Esophagus (tissue), 2 donors: Measurements from ENCODE around the gene STARD10. TPM values are rescaled to one million over a fixed set of nuclear protein-coding genes. Genes with fewer than 3 reads are reported as not detected.

ENCODE experiments used
- H3K27ac ChIP-seq, 2 donors: one replicate each; pipeline ENCODE4 v1.5.1; 2013; ENCODE audit warnings: low read depth in 2 of 2, mild to moderate bottlenecking in 2 of 2, inconsistent platforms in 1 of 2, low read length in 1 of 2, moderate library complexity in 1 of 2
- H3K27me3 ChIP-seq, 2 donors: one replicate each; pipeline ENCODE4 v1.6.1; 2013; ENCODE audit warnings: low read length in 2 of 2, control low read depth in 1 of 2, mild to moderate bottlenecking in 1 of 2; ENCODE audit not compliant: insufficient read depth in 2 of 2, control insufficient read depth in 1 of 2
- H3K36me3 ChIP-seq, 2 donors: one replicate each; pipeline ENCODE4 v1.6.1; 2013; ENCODE audit warnings: low read length in 1 of 2; ENCODE audit not compliant: control insufficient read depth in 2 of 2, insufficient read depth in 2 of 2
- H3K4me1 ChIP-seq, 2 donors: one replicate each; pipeline ENCODE4 v1.6.1; 2013; ENCODE audit warnings: low read length in 1 of 2; ENCODE audit not compliant: control insufficient read depth in 2 of 2, insufficient read depth in 2 of 2
- H3K4me3 ChIP-seq, 2 donors: one replicate each; pipeline ENCODE4 v1.5.1; 2013; ENCODE audit warnings: low read length in 2 of 2, mild to moderate bottlenecking in 2 of 2, low read depth in 1 of 2, moderate library complexity in 1 of 2
- H3K9me3 ChIP-seq, 2 donors: one replicate each; pipeline ENCODE4 v1.6.1; 2013; ENCODE audit warnings: mild to moderate bottlenecking in 2 of 2, low read depth in 1 of 2, low read length in 1 of 2, moderate library complexity in 1 of 2; ENCODE audit not compliant: control insufficient read depth in 2 of 2, insufficient read depth in 1 of 2
- WGBS, 2 donors: extraction: QIAGEN DNeasy Blood & Tissue Kit; methylation state at CpG; one replicate each; pipeline ENCODE4 v1.1.7; 2013; 5-methylcytosine and 5-hydroxymethylcytosine counted together
- polyA plus RNA-seq, 2 donors: library from polyadenylated mRNA; stranded (reverse); fragments of 200-250 nt; gene quantifications; one replicate each; pipeline ENCODE4 v1.2.3, GENCODE V29; 2013
- donor health status: healthy with polysubstance abuse.
- donor health status: Bipolar disorder and iron deficiency.

Gene STARD10
- polyA plus RNA-seq, 2 donors, result 57.9 to 65.8 TPM

DNA sequence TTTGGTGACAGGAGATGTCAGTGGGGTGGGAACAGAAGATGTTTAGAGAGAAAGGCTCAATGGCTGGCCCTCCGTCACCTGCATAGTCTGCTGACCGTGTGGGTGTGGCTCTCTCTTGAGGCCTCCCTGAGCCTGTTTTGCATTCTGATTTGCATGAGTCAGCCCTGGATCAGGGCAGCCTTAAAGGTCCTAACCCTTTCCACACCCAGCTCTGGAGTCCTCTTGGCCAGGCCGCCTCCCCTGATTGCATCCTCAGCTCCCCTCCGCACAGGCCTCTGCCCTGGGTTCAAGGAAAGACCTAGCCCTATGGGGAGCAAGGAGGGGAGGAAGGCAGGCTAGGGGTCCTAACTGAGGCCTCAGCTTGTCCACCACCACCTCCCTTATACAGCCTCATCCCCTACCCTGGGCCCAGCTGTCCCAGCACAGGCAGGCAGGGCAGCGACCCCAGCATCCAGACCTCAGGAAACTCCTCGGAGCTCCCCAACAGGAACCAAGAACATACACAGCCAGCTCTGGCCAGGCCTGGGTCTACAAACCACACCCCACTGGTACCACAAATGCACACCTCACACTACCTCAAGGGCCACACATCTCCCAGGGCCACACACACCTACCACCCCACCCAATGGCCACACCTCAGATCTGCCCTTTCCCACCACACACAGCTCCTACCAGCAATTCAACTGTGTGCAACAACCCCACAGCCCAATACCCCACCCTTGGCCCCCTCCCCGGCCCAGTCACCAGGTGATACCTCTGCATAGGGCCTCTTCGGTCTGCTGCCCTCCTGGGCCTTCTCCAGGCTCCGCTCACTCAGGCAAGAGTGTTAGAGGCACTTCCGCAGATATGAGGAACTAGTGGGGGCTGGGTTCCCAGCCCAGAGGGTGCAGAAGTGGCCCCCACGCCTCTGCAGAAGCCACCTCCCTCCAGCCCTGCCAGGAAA lies 55.4 kb downstream of the STARD10 start:
- no peaks in the 10 kb centered on the region for H3K9me3 ChIP-seq
- H3K4me1 ChIP-seq, result peaks cover 5 to 31% of the 10 kb centered on the region in 2 donors
- 76 to 83% methylated on average over 11 of the region's 11 CpGs for WGBS, 2 donors
- H3K27ac ChIP-seq, result peak overlapping the region; percentile 29 to 80
- H3K36me3 ChIP-seq, result no peaks in the 10 kb centered on the region
- H3K27me3 ChIP-seq, result no peaks in the 10 kb centered on the region
- no peak overlapping the region for H3K4me3 ChIP-seq

DNA sequence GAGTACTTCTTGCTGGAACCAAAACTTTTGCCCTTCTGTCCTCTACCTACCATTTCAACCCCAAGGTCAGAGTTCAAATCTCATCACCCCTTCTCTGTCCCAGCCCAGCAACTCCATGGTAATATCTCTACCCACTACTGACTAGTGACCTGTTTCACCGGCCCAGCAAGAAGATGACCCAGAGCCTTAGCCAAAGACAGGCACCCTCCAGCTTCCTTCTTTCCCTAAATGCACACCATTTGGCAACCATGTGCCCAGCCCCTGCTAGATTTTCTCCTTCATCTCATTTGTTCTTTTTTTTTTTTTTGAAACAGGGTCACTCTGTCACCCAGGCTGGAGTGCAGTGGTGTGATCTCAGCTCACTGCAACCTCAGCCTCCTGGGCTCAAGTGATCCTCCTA lies 56.5 kb downstream of the STARD10 start:
- Histone ChIP-seq H3K27me3 (no peaks in the 10 kb centered on the region), H3K4me3 (no peak overlapping the region), H3K27ac (peak overlapping the region in 1 of 2 donors; percentile 80), H3K4me1 (peaks cover 2 to 29% of the 10 kb centered on the region in 2 donors), H3K9me3 (no peaks in the 10 kb centered on the region), H3K36me3 (no peaks in the 10 kb centered on the region)
- 90 to 95% methylated on average over 1 of the region's 1 CpG for whole genome bisulfite sequencing, 2 donors

DNA sequence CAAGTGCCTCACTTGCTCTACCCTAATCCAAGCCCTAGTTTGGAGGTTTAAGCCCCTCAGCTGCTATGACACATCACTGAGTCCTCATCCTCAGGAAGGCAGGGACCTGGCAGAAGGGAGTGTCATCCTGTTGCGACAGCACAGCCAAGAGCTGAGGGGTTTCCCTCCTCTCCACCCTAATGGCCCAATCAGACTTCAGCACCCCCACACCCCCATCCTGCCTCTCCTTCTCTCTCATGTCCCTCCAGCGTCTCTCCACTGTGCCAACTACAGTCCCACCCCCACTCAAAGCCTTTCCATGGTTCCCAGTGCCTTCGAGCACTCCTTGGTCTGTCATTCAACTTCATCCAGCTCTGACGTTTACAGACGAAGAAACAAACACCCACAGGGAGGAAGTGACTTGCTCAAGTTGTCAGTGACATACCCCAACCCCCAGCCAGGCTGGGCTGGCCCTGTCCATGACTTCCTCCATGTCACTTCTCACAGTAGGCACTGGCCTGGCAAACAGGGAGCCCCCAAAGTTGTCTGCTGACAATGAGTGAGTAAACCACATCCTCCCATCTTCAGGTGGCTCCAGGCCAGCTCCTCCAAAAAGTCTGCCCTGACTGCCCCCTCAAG lies 57.3 kb downstream of the STARD10 start:
- no peak overlapping the region for H3K4me3 ChIP-seq
- no peaks in the 10 kb centered on the region for H3K27me3 ChIP-seq
- H3K27ac ChIP-seq, result peak overlapping the region in 1 of 2 donors; percentile 80
- peaks cover 2 to 27% of the 10 kb centered on the region in 2 donors for H3K4me1 ChIP-seq
- 36 to 40% methylated on average over 5 of the region's 5 CpGs for WGBS, 2 donors
- H3K36me3 ChIP-seq, result no peaks in the 10 kb centered on the region
- H3K9me3 ChIP-seq, result no peaks in the 10 kb centered on the region

DNA sequence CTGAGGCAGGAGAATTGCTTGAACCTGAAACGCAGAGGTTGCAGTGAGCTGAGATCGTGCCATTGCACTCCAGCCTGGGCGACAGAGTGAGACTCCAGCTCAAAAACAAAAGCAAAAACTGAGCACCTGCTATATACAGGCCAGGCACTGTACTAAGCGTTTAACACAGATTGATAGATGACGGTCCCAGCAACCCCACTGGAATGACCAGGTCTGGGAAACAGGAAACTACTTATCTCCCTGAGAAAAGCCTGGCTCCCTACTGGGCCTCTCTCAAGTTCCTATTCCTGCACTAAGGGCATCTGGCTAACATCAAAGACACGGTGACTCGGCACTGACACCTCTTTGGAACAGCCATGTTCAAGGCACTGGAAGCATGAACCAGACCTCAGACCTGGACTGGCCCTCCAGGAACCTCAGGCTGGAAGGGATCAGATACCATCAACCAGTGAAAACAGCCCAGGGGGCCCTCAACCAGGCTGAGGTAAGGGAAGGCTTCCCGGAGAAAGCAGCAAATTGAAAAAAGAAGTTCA lies 58.3 kb downstream of the STARD10 start:
- 81 to 86% methylated on average over 8 of the region's 8 CpGs for WGBS, 2 donors
- Histone ChIP-seq H3K27ac (peak overlapping the region in 1 of 2 donors; percentile 28), H3K4me3 (no peak overlapping the region), H3K9me3 (no peaks in the 10 kb centered on the region), H3K4me1 (peaks cover under 1 to 20% of the 10 kb centered on the region in 2 donors), H3K27me3 (no peaks in the 10 kb centered on the region), H3K36me3 (no peaks in the 10 kb centered on the region)

DNA sequence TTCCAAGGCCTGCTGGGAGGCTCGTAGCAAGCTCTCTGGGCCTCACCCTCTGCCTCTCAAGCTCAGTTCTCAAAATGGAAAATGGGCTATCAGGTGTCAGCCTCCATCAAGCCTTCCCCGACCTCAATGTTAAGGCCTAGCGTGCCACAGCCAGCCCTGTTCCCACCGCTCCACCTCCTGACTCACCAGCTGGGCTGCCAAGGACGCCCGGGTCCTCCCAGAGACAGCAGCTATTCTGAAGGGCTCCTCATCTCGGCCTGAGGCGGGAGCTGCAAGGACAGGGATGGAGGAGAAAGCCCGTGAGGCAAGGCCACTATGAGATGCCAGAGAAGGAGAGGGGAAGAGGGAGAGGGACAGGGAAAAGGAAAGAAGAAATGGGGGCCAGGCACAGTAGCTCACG lies 61.5 kb downstream of the STARD10 start:
- 70 to 73% methylated on average over 10 of the region's 10 CpGs for WGBS, 2 donors

DNA sequence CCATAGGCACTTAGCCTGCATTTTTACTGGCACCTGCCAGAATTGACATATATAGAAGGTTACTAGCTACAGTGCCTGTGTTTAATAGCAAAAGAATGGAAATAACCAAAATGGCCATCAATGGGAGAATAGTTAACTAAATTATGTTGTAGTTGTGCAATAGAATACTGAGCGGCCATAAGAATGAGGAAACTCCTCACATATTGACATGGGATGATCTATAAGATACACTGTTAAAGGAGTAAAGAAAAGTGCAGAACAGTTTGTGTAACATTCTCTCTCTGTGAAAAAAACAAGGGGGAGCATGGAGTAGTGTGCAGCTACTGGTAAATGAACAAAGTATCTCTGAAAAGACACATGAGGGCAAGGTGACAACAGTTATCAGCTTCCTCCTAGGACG lies 63.1 kb downstream of the STARD10 start:
- WGBS, 2 donors, result 83 to 84% methylated on average over 2 of the region's 2 CpGs
- H3K9me3 ChIP-seq, result no peaks in the 10 kb centered on the region
- no peak overlapping the region for H3K27ac ChIP-seq
- H3K36me3 ChIP-seq, result peaks cover 0 to 2% of the 10 kb centered on the region in 2 donors
- no peaks in the 10 kb centered on the region for H3K27me3 ChIP-seq
- H3K4me3 ChIP-seq, result no peak overlapping the region
- no peaks in the 10 kb centered on the region for H3K4me1 ChIP-seq

More for the DNA sequence above, 61.5 kb downstream of the STARD10 start:
- Histone ChIP-seq H3K4me3 (no peak overlapping the region), H3K9me3 (no peaks in the 10 kb centered on the region), H3K36me3 (no peaks in the 10 kb centered on the region), H3K4me1 (peaks cover 0 to 11% of the 10 kb centered on the region in 2 donors), H3K27me3 (no peaks in the 10 kb centered on the region), H3K27ac (peak overlapping the region in 1 of 2 donors; percentile 6)

DNA sequence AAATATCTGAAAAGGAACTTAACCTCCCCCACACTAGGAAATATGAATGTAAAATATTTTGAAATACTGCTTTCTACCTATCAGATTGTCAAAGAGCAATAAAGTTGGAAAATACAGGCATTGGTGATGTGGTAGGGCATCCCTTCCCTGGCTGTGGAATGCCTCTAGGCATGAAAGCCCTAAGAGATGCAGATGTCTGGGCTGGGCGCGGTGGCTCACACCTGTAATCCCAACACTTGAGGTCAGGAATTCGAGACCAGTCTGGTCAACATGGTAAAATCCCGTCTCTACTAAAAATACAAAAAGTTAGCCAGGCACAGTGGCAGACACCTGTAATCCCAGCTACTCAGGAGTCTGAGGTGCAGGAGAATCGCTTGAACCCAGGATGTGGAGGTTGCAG lies 63.6 kb downstream of the STARD10 start:
- H3K4me1 ChIP-seq, result no peaks in the 10 kb centered on the region
- no peak overlapping the region for H3K27ac ChIP-seq
- H3K9me3 ChIP-seq, result no peaks in the 10 kb centered on the region
- H3K36me3 ChIP-seq, result peaks cover 0 to 2% of the 10 kb centered on the region in 2 donors
- H3K27me3 ChIP-seq, result no peaks in the 10 kb centered on the region
- no peak overlapping the region for H3K4me3 ChIP-seq
- WGBS, 2 donors, result 83 to 91% methylated on average over 5 of the region's 5 CpGs

DNA sequence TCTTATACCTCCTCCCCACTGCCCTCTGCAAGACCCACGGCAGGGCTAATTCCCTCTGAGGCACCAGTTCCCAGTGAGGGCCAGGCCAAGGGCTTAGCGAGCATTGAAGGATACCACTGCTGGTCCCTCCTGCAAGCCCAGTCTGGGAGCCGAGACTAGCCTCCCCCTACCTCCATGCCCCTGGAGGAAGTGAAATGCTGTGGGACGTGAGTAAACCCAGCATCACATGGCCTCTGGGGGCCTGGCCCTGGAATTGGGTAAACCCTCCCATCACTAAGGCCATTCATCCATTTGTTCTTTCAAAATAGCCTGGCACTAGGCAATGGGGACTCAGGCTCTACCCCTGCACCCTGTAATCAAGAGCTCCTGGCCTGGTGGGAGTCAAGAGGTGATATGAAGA lies 66.3 kb downstream of the STARD10 start:
- H3K4me1 ChIP-seq, result peaks cover 5 to 9% of the 10 kb centered on the region in 2 donors
- H3K4me3 ChIP-seq, result no peak overlapping the region
- no peaks in the 10 kb centered on the region for H3K27me3 ChIP-seq
- no peak overlapping the region for H3K27ac ChIP-seq
- peaks cover 0 to 2% of the 10 kb centered on the region in 2 donors for H3K36me3 ChIP-seq
- WGBS, 2 donors, result 73 to 74% methylated on average over 4 of the region's 4 CpGs
- H3K9me3 ChIP-seq, result no peaks in the 10 kb centered on the region

DNA sequence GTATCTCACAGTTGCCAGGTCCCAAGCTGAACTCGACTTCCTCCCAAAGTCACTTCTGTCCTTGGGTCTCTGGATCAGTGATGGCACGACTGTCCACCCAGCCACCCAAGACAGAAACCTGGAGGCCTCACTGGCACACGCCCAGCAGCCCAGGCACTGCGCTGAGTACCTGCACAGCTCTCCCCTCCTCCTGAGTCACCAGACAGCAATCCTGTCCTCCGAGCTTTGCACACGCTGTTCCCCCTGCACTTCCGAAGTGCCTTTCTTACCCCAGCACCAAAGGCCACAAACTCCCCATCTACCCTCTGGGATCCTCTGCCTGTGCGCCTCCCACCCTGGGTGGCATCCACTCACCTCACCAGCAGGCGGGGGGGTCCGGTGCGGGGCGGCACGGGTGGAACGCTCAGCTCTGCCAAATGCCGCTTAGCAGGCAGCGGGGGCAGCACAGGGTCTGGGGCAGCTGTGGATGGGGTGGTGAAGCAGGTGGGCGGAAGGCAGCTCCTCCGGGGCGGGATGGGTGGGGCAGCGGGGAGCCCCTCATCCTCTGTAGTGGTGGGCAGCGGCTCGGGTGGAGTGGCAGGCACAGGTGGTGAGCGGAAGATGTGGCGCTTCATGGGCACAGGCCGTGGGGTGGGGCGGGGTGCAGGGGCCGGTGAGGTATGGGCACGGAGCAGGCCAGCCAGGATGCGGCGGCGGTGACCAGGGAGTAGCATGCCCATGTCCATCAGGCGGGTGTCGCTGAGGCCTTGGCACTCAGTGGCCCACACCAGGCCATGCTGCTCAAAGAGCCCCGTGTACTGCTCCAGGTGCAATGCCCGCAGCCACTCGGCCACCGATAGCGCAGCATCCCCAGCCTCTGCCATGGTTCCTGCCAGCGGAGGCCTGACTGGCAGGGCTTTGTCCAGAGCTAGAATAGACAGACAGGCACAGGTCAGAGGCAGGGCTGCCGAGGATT lies 67.3 kb downstream of the STARD10 start:
- no peaks in the 10 kb centered on the region for H3K9me3 ChIP-seq
- H3K4me3 ChIP-seq, result no peak overlapping the region
- no peak overlapping the region for H3K27ac ChIP-seq
- H3K4me1 ChIP-seq, result peaks cover 5 to 9% of the 10 kb centered on the region in 2 donors
- H3K36me3 ChIP-seq, result peaks cover 0 to 2% of the 10 kb centered on the region in 2 donors
- 89 to 91% methylated on average over 34 to 40 of the region's 40 CpGs for WGBS, 2 donors
- H3K27me3 ChIP-seq, result no peaks in the 10 kb centered on the region
